C4-2B (cell line): ENCODE measurements around the gene EDC3.
"Not testable (repeated sequence)": the region's sequence is repeated elsewhere in the genome, so short reads cannot be mapped to it uniquely, and the experiment has no call there.

ENCODE experiments used
- H3K27ac ChIP-seq: fragments of 450-650 bp; 2 replicates; pipeline ENCODE4 v1.5.1; 2017
- CTCF ChIP-seq: fragments of 450-650 bp; conservative IDR thresholded peaks from 2 replicates; pipeline ENCODE4 v1.5.1; 2017; ENCODE audit warnings: mild to moderate bottlenecking
- ZFX ChIP-seq: fragments of 450-650 bp; IDR thresholded peaks from 2 replicates; pipeline ENCODE4 v1.6.1; 2017

Gene EDC3

GRCh38 chr15:74664670-74665069 is 31.2 kb downstream of the EDC3 start:
- TF ChIP-seq ZFX (no peak), CTCF (no peak)
- H3K27ac ChIP-seq: peak overlapping the region; percentile 75

GRCh38 chr15:74664028-74664616 is 31.7 kb downstream of the EDC3 start:
- peak overlapping the region; percentile 75; the same call in 1 of the 2 replicates for H3K27ac ChIP-seq

GRCh38 chr15:74663303-74664027 is 32.4 kb downstream of the EDC3 start:
- H3K27ac ChIP-seq: no peak overlapping the region; the same call in none of the 2 replicates
- TF ChIP-seq ZFX (no peak), CTCF (no peak)

More at GRCh38 chr15:74664028-74664616, 31.7 kb downstream of the EDC3 start:
- TF ChIP-seq ZFX: no peak
- peak; percentile 8 for TF ChIP-seq CTCF

GRCh38 chr15:74662064-74662860 is 33.6 kb downstream of the EDC3 start:
- TF ChIP-seq ZFX (no peak), CTCF (no peak)
- H3K27ac ChIP-seq: peak overlapping the region; percentile 31; the same call in 1 of the 2 replicates

GRCh38 chr15:74661280-74661679 is 34.5 kb downstream of the EDC3 start:
- not testable (repeated sequence) for H3K27ac ChIP-seq

- TF ChIP-seq CTCF (no peak), ZFX (no peak)
- H3K27ac ChIP-seq: no peak overlapping the region
Observed at GRCh38 chr15:74657846-74658245, 38.0 kb downstream of the EDC3 start.

- TF ChIP-seq ZFX: no peak
- no peak for TF ChIP-seq CTCF
- H3K27ac ChIP-seq: no peak overlapping the region
Observed at GRCh38 chr15:74656935-74657535, 38.8 kb downstream of the EDC3 start.
